B cell (primary cell): ENCODE measurements around the gene KRTAP10-8. TPM values are rescaled to one million over a fixed set of nuclear protein-coding genes. Genes with fewer than 3 reads are reported as not detected.

Experiments used
- ATAC-seq: fragments of 200-7000 bp; cut with Tn5 transposase; one replicate; pipeline ENCODE4 v1.10.0; 2021; ENCODE audit warnings: low read depth, mild to moderate bottlenecking, moderate number of reproducible peaks, moderate library complexity
- CTCF ChIA-PET: fragments of 350-600 bp; sonication (Branson Sonifier 250); formaldehyde crosslinking; loops from one replicate; lab custom pipeline; 2021; ENCODE audit warnings: antibody characterized with exemption, inconsistent platforms; lab: Charles Lee
- POLR2A ChIA-PET: fragments of 350-600 bp; sonication (Branson Sonifier 250); formaldehyde crosslinking; loops from one replicate; lab custom pipeline; 2021; ENCODE audit warnings: antibody characterized with exemption; lab: Charles Lee
- DNase-seq: peaks from one replicate; pipeline ENCODE4 v3.0.0; 2013
- H2AFZ ChIP-seq: 2 replicates; pipeline ENCODE4 v1.6.1; 2012; ENCODE audit warnings: mild to moderate bottlenecking, low read depth, low read length; ENCODE audit not compliant: insufficient read depth, poor library complexity, severe bottlenecking
- H3K27ac ChIP-seq, 2 donors: 1 replicate in 1 of 2; 2 replicates in 1 of 2; pipeline ENCODE4 v1.5.1; 2012 to 2013; ENCODE audit warnings: low read length in 2 of 2, mild to moderate bottlenecking in 2 of 2, moderate library complexity in 1 of 2
- H3K27me3 ChIP-seq, 4 experiments: fragments of 200-600 bp in 1 of 4; sonication (generic) in 1 of 4; replicated peaks in 1 of 4; 1 replicate in 2 of 4; 2 replicates in 2 of 4; pipeline versions ENCODE4 v1.6.1 to v1.7.0; 2013 to 2016; ENCODE audit warnings: low read length in 3 of 4, mild to moderate bottlenecking in 2 of 4, mixed read lengths in 1 of 4, moderate library complexity in 1 of 4; ENCODE audit not compliant: insufficient read depth in 4 of 4, control insufficient read depth in 3 of 4; ENCODE audit errors: control extremely low read depth in 1 of 4
- H3K36me3 ChIP-seq, 2 experiments: replicated peaks in 1 of 2; 1 replicate in 1 of 2; 2 replicates in 1 of 2; pipeline versions ENCODE4 v1.6.1 to v1.7.1; 2013; ENCODE audit warnings: low read length in 1 of 2; ENCODE audit not compliant: insufficient read depth in 2 of 2, control insufficient read depth in 1 of 2; ENCODE audit errors: control extremely low read depth in 1 of 2, extremely low read depth in 1 of 2
- H3K4me1 ChIP-seq, 2 donors: fragments of 200-600 bp in 1 of 2; sonication (generic) in 1 of 2; 1 replicate in 1 of 2; 2 replicates in 1 of 2; pipeline versions ENCODE4 v1.5.1 to v1.6.1; 2013 to 2017; ENCODE audit warnings: low read length in 2 of 2; ENCODE audit not compliant: control insufficient read depth in 2 of 2, insufficient read depth in 2 of 2
- H3K4me2 ChIP-seq: replicated peaks from 2 replicates; pipeline ENCODE3; 2012; ENCODE audit warnings: mild to moderate bottlenecking, low read depth, low read length; ENCODE audit not compliant: poor library complexity, severe bottlenecking
- H3K4me3 ChIP-seq, 5 experiments: fragments of 200-600 bp in 1 of 5; sonication (generic) in 1 of 5; 1 replicate in 3 of 5; 2 replicates in 2 of 5; pipeline versions ENCODE4 v1.5.1 to v1.7.0; 2011 to 2016; ENCODE audit warnings: low read length in 4 of 5, mild to moderate bottlenecking in 4 of 5, low read depth in 2 of 5, control low read depth in 1 of 5, moderate library complexity in 1 of 5; ENCODE audit not compliant: insufficient read depth in 1 of 5; ENCODE audit errors: control extremely low read depth in 1 of 5, extremely low read depth in 1 of 5
- H3K79me2 ChIP-seq: fragments of 200-600 bp; sonication (generic); one replicate; pipeline ENCODE4 v1.6.0; 2016; ENCODE audit warnings: low read length; ENCODE audit not compliant: control insufficient read depth, insufficient read depth
- H3K9ac ChIP-seq: fragments of 200-600 bp; sonication (generic); 2 replicates; pipeline ENCODE4 v1.6.1; 2017; ENCODE audit warnings: mild to moderate bottlenecking, low read length, moderate library complexity
- H3K9me3 ChIP-seq, 3 donors: one replicate each; pipeline versions ENCODE4 v1.6.1 to v1.7.1; 2013; ENCODE audit warnings: low read length in 2 of 3; ENCODE audit not compliant: control insufficient read depth in 2 of 3, insufficient read depth in 1 of 3; ENCODE audit errors: control extremely low read depth in 1 of 3
- H4K20me1 ChIP-seq: 2 replicates; pipeline ENCODE4 v1.6.0; 2012; ENCODE audit warnings: mild to moderate bottlenecking, low read length; ENCODE audit not compliant: insufficient read depth, control insufficient read depth, poor library complexity, severe bottlenecking
- H3K27ac Mint-ChIP-seq: one replicate; pipeline ENCODE4 v1.8.0; 2021; ENCODE audit warnings: mixed read lengths
- H3K27me3 Mint-ChIP-seq: one replicate; pipeline ENCODE4 v1.8.0; 2021; ENCODE audit warnings: mixed read lengths
- H3K4me1 Mint-ChIP-seq: one replicate; pipeline ENCODE4 v1.8.0; 2021; ENCODE audit warnings: mixed read lengths
- H3K4me3 Mint-ChIP-seq: one replicate; pipeline ENCODE4 v1.8.0; 2021; ENCODE audit warnings: mixed read lengths
- H3K9me3 Mint-ChIP-seq: one replicate; pipeline ENCODE4 v1.8.0; 2022; ENCODE audit warnings: mixed read lengths; ENCODE audit not compliant: insufficient read depth
- EZH2 ChIP-seq: IDR thresholded peaks from 2 replicates; pipeline ENCODE4 v1.6.1; 2012; ENCODE audit warnings: borderline replicate concordance, low read depth, mild to moderate bottlenecking, moderate library complexity, low read length; ENCODE audit not compliant: insufficient read depth, poor library complexity, severe bottlenecking
- WGBS: methylation state at CpG from one replicate; pipeline ENCODE4 v1.1.5; 2013; ENCODE audit warnings: missing lambda C conversion rate; ENCODE audit not compliant: insufficient coverage; 5-methylcytosine and 5-hydroxymethylcytosine counted together
- intact Hi-C: fragments of 100-400 bp; cut with micrococcal nuclease; formaldehyde crosslinking; loops from one replicate; pipeline ENCODE4 v1.10.0; 2022
- polyA plus RNA-seq: library from polyadenylated mRNA; depleted of rRNA; stranded (reverse); fragments of >200 nt; gene quantifications from 2 replicates; pipeline ENCODE4 v1.2.3, GENCODE V29; 2012
- total RNA-seq, 2 donors: library from RNA; stranded (reverse); fragments of 120-200 nt in 1 of 2; gene quantifications; 1 replicate in 1 of 2; 2 replicates in 1 of 2; pipeline versions ENCODE4 v1.2.3 to v1.2.4, GENCODE V29; 2013 to 2022
- TF ChIP-seq, protein P1 (sequence below): fragments of 200-600 bp; IDR thresholded peaks from one replicate; pipeline ENCODE4 v1.8.0; 2022; ENCODE audit warnings: antibody characterized with exemption, mild to moderate bottlenecking

KRTAP10-8 gene
- total and polyA plus RNA-seq, 2 donors (not counting 1 experiment from before 2014, with no cell fraction given): not detected

GRCh38 chr21:44649521-44650100 lies 37.7 kb downstream of the KRTAP10-8 start:
- peaks cover 9% of the 10 kb centered on the region for H3K27me3 Mint-ChIP-seq
- peaks cover 0 to 2% (median 0%) of the 10 kb centered on the region in 4 experiments for H3K27me3 ChIP-seq
- 93% methylated on average over 14 of the region's 18 CpGs for WGBS
- H3K27ac Mint-ChIP-seq: no peak overlapping the region
- DNase-seq (no peak), ATAC-seq (no peak)
- peaks cover 5% of the 10 kb centered on the region for H3K9me3 Mint-ChIP-seq
- H4K20me1 ChIP-seq: no peaks in the 10 kb centered on the region
- no peaks in the 10 kb centered on the region for H3K36me3 ChIP-seq
- ChIA-PET POLR2A (no interaction called here), CTCF (no interaction called here)
- H3K9ac ChIP-seq: no peak overlapping the region
- no peak overlapping the region for H3K27ac ChIP-seq
- H3K9me3 ChIP-seq: peaks cover 0 to 15% (median 0%) of the 10 kb centered on the region in 3 donors
- H3K79me2 ChIP-seq: no peaks in the 10 kb centered on the region
- H3K4me2 ChIP-seq: no peak overlapping the region
- no peak overlapping the region for H3K4me3 ChIP-seq
- H3K4me3 Mint-ChIP-seq: no peak overlapping the region
- intact Hi-C loops: no loop called here
- no peak for TF ChIP-seq EZH2
- TF ChIP-seq, protein P1, sequence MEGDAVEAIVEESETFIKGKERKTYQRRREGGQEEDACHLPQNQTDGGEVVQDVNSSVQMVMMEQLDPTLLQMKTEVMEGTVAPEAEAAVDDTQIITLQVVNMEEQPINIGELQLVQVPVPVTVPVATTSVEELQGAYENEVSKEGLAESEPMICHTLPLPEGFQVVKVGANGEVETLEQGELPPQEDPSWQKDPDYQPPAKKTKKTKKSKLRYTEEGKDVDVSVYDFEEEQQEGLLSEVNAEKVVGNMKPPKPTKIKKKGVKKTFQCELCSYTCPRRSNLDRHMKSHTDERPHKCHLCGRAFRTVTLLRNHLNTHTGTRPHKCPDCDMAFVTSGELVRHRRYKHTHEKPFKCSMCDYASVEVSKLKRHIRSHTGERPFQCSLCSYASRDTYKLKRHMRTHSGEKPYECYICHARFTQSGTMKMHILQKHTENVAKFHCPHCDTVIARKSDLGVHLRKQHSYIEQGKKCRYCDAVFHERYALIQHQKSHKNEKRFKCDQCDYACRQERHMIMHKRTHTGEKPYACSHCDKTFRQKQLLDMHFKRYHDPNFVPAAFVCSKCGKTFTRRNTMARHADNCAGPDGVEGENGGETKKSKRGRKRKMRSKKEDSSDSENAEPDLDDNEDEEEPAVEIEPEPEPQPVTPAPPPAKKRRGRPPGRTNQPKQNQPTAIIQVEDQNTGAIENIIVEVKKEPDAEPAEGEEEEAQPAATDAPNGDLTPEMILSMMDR: no peak
- no peaks in the 10 kb centered on the region for H3K4me1 ChIP-seq
- no peaks in the 10 kb centered on the region for H3K4me1 Mint-ChIP-seq
- no peak overlapping the region for H2AFZ ChIP-seq

- Histone ChIP-seq H4K20me1 (no peaks in the 10 kb centered on the region), H3K9ac (no peak overlapping the region), H3K27ac (no peak overlapping the region), H3K79me2 (no peaks in the 10 kb centered on the region), H3K4me1 (no peaks in the 10 kb centered on the region), H3K36me3 (no peaks in the 10 kb centered on the region), H3K4me3 (no peak overlapping the region), H3K4me2 (no peak overlapping the region), H3K27me3 (peaks cover 0 to 2% (median 0%) of the 10 kb centered on the region in 4 experiments), H3K9me3 (peaks cover 0 to 15% (median 0%) of the 10 kb centered on the region in 3 donors), H2AFZ (no peak overlapping the region)
- Mint-ChIP-seq H3K9me3 (no peaks in the 10 kb centered on the region), H3K4me1 (no peaks in the 10 kb centered on the region), H3K27me3 (peaks cover 6% of the 10 kb centered on the region), H3K4me3 (no peak overlapping the region), H3K27ac (no peak overlapping the region)
- WGBS: 91% methylated on average over 19 of the region's 20 CpGs
- no peak for DNase-seq
- CTCF ChIA-PET: no interaction called here
- POLR2A ChIA-PET: no interaction called here
- no peak for ATAC-seq
- intact Hi-C loops: no loop called here
- TF ChIP-seq, protein P1: no peak
Observed at GRCh38 chr21:44650265-44650972, 38.5 kb downstream of the KRTAP10-8 start.
